ENCODE results near the gene SAPCD2.

SAPCD2 gene

DNA sequence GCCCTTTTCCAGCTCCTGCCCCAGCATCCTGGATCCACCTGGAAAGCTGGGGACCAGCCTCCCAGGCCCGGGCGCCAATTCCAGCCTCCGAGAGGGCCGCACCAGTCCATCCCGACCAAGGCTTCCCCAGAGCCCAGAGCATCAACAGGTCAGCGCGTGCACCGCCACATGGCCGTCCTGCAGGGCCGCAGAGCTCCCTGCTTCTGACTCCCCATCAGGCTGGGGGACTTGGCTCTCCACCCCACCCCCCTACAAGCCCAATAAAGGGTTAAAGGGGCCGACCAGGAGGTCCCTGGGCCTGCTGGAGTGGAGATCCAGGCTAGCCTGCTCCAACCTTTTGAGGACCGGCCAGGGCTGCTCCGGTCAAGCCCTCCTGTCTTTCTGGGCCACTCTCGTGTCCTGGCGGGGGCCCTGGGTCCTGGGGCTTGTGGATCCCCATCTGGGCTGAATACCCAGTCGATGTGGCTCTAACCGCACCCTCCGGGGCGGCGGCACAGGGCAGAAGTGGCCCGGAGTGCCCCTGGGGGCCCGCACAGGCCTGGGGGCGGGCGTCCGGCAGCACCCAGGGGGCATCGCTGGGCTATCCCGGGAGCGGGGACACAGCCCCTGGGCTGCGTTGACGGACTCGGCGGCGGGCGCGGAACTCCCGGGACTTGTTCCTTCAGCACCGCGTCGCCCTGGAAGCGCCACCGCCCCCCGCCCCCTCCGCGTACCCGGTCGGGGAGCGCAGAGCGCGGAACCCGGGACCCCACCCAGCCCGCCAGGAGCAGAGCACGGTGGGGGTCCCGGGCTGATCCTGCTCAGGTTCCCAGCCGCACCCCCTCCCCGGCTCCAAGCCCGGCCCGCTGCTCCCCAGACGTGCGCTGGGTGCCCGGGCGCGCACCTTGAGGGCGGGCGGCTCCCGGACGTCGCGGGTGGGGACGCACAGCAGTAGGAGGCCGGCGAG is 17.1 kb downstream of the SAPCD2 start:
- H3K4me1 ChIP-seq (ENCODE audit: control insufficient read depth, insufficient read depth, low read length): peaks cover 47% of the 10 kb centered on the region
- H3K9me3 ChIP-seq (ENCODE audit: control insufficient read depth, low read length): no peaks in the 10 kb centered on the region
- H3K4me3 ChIP-seq (ENCODE audit: low read length): no peak overlapping the region
- peak overlapping the region; percentile 55 for H3K9ac ChIP-seq (ENCODE audit: low read length)
- peaks cover 27% of the 10 kb centered on the region for H3K27me3 ChIP-seq (ENCODE audit: control insufficient read depth, insufficient read depth, low read length)
- no peaks in the 10 kb centered on the region for H3K36me3 ChIP-seq (ENCODE audit: control insufficient read depth, insufficient read depth, low read length)

DNA sequence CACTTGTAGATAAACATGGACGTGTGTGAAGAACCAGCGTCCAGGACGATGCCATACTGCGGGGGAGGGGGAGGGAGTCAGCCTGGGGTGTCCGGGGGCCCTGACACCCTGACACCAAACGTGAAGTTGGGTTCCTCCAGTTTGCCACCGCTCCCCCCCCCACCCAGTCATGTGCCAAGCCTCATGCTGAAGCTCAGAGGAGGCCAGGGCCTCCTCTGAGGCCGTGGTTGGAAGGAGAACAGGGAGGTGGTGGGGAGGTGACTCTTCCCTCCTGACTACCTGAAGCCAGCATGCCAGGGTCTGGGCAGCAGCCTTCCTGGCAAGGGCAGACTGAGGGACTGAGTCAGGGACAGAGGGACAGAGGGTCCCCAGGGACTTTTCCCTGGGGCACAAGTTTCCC is 18.1 kb downstream of the SAPCD2 start:
- Histone ChIP-seq H3K4me3 (ENCODE audit: low read length) (no peak overlapping the region), H3K27me3 (ENCODE audit: control insufficient read depth, insufficient read depth, low read length) (peaks cover 32% of the 10 kb centered on the region), H3K4me1 (ENCODE audit: control insufficient read depth, insufficient read depth, low read length) (peaks cover 41% of the 10 kb centered on the region)

DNA sequence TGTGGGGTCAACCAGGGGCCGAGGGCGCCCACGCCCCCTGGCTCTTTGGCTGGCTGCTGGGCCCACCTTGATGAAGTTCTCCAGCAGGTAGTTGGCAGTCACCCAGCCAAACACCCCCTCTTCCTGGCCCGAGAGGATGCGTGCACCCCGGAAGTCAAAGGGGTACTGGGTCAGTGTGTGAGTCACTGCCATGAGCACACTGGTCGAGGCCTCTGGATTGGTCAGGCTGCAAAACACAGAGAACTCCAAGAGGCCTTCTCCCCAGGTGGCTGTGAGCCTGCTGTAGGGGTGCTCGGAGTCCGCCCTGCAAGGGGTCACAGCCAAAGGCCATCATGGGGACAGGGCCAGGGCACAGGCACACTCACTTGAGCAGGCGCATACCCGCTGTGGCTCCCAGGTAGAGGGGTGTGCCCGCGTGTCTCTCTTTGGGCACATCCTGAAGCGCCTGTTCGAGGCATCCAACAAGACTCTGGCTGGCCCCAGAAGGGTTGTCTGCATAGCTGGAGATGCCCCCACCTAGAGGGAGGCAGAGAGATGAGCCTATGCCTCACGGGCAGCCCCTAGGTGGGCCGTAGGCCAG is 19.1 kb downstream of the SAPCD2 start:
- Histone ChIP-seq H3K9ac (ENCODE audit: low read length) (no peak overlapping the region), H3K36me3 (ENCODE audit: control insufficient read depth, insufficient read depth, low read length) (no peaks in the 10 kb centered on the region), H3K27me3 (ENCODE audit: control insufficient read depth, insufficient read depth, low read length) (peaks cover 34% of the 10 kb centered on the region), H3K4me1 (ENCODE audit: control insufficient read depth, insufficient read depth, low read length) (peaks cover 37% of the 10 kb centered on the region), H3K9me3 (ENCODE audit: control insufficient read depth, low read length) (no peaks in the 10 kb centered on the region), H3K4me3 (ENCODE audit: low read length) (no peak overlapping the region)

More for the DNA sequence above, 18.1 kb downstream of the SAPCD2 start:
- Histone ChIP-seq H3K9me3 (ENCODE audit: control insufficient read depth, low read length) (no peaks in the 10 kb centered on the region), H3K36me3 (ENCODE audit: control insufficient read depth, insufficient read depth, low read length) (no peaks in the 10 kb centered on the region), H3K9ac (ENCODE audit: low read length) (no peak overlapping the region)

DNA sequence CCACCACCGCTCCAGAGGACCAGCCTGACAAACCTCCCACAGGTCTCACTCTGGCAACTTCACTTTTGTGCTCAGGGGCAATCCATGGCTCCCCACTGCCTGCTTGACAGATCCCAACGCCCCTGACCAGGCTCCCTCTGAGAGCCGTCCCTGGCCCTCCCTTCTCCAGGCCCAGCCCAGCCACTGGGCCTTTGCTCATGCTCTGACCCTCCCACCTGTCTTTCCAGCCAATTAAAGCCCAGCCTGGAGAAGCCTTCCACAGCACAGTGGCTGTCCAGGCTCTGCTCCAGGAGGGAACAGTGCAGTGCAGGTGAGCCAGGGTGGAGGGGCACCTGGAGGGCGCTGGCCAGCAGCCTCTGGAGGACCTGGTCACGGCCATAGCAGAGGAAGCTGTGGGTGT is 19.8 kb downstream of the SAPCD2 start:
- Histone ChIP-seq H3K27me3 (ENCODE audit: control insufficient read depth, insufficient read depth, low read length) (peaks cover 34% of the 10 kb centered on the region), H3K9ac (ENCODE audit: low read length) (no peak overlapping the region), H3K4me1 (ENCODE audit: control insufficient read depth, insufficient read depth, low read length) (peaks cover 31% of the 10 kb centered on the region)

DNA sequence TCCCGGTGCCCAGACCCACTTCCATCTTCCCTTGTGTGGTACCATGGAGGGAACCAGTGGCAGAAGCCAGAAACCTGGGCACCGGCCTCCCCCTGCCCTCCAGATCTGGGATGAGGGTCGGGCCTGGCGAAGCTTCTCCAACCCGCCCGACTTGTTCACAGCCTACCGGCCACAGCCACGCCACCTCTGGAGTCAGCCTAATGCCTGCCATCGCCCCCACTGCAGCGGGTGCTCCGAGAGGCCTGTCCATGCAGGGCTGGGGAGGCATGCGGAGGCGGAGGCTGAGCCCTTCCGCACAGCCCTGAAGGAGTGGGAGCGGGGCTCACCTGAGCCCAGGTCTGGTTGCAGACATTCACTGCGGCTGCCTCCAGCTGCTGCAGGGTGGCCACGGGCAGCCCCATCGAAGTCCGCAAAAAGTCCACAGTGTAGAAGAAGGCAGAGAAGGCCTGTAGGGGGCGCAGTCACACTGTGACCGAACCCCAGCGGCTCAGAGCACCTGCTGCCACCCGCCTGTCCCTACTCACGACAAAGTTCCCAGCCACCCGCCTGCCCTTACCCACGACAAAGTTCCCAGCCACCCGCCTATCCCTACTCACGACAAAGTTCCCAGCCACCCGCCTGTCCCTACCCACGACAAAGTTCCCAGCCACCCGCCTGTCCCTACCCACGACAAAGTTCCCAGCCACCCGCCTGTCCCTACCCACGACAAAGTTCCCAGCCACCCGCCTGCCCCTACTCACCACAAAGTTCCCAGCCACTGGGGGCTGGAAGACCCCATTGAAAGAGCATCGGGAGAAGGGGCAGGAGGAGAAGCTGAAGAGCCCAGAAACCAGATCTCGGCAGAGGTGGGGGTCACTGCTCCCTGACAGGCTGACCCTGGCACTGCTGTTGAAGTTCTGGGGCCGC is 20.6 kb downstream of the SAPCD2 start:
- H3K27me3 ChIP-seq (ENCODE audit: control insufficient read depth, insufficient read depth, low read length): peaks cover 34% of the 10 kb centered on the region
- H3K9ac ChIP-seq (ENCODE audit: low read length): no peak overlapping the region
- H3K4me1 ChIP-seq (ENCODE audit: control insufficient read depth, insufficient read depth, low read length): peaks cover 29% of the 10 kb centered on the region

More for the DNA sequence above, 19.8 kb downstream of the SAPCD2 start:
- Histone ChIP-seq H3K9me3 (ENCODE audit: control insufficient read depth, low read length) (no peaks in the 10 kb centered on the region), H3K36me3 (ENCODE audit: control insufficient read depth, insufficient read depth, low read length) (no peaks in the 10 kb centered on the region), H3K4me3 (ENCODE audit: low read length) (no peak overlapping the region)

DNA sequence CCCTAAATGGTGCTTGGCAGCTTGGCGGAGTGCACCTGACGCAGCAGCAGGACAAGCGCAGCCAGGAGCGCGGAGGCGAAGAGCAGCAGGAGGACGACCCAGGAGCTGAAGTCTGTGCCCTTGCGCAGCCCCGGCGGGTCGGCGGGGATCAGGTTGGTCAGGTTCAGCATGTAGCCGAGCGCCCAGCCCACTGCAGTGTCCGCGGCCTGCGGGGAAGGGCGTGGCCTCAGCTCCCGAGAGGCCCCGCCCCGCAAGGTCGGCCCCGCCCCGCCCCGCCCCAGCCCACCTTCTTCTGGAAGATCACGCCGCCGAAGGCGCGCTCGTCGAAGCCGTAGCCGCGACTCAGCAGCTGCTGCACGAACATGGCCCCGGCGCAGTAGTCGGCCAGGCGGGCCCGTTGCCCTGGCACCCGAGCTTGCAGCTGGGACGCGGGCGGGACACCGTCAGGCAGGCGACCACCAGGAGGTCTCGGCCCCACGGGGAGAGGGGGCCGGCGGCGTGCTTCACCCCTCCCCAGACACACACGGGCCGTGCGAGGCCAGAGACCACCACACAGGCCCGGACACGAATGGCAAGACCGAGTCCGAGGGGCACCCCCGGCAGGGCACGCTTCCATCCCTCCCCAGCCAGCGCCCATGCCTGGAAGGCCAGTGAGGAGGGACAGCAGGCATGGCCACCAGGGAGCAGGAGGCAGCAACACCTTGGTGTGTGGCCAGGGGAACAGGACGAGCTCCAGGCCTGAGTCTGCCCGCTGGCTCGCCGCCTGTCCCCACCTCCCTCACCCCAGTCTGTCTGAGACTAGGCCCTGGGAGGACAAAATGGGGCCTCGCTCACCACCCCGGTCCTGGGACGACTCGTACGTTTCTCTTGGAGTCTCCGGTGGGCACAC is 21.5 kb downstream of the SAPCD2 start:
- Histone ChIP-seq H3K4me3 (ENCODE audit: low read length) (no peak overlapping the region), H3K4me1 (ENCODE audit: control insufficient read depth, insufficient read depth, low read length) (peaks cover 30% of the 10 kb centered on the region), H3K36me3 (ENCODE audit: control insufficient read depth, insufficient read depth, low read length) (no peaks in the 10 kb centered on the region), H3K9me3 (ENCODE audit: control insufficient read depth, low read length) (no peaks in the 10 kb centered on the region), H3K9ac (ENCODE audit: low read length) (no peak overlapping the region), H3K27me3 (ENCODE audit: control insufficient read depth, insufficient read depth, low read length) (peaks cover 30% of the 10 kb centered on the region)

More for the DNA sequence above, 20.6 kb downstream of the SAPCD2 start:
- Histone ChIP-seq H3K36me3 (ENCODE audit: control insufficient read depth, insufficient read depth, low read length) (no peaks in the 10 kb centered on the region), H3K9me3 (ENCODE audit: control insufficient read depth, low read length) (no peaks in the 10 kb centered on the region), H3K4me3 (ENCODE audit: low read length) (no peak overlapping the region)

DNA sequence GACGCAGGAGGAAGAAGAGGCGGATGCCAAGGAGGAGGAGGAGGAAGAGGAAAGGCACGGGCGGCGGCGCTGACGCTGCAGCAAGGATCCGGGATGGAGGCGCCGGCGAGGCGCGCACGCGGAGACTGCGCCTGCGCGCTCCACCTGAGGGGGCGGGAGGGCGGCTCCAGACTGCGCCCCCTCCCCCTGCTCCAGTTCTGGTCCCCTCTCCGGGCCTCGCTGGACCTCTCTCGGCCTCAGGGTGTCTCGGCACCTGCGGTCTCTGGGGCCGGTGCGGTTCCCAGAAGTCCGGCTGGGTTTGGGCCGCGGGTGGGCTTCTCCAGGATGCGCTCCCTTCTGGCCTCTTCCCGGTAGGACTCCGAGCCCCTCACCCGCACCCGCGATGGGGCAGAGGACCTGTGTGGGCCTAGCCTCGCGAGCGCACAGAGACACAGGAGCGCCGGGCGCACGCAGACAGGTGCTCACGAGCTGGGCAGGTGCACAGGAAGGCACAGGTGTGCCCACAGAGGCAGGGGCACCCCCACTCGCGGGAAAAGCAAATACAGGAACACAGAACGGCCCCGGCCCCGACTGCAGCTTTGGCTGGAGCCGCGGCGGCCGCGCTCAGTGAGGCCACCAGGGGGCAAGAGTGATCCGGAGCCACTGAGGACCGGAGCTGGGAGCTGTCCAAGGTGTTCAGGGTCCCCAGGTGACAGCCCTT is 24.1 kb downstream of the SAPCD2 start, which contains the start of gene NPDC1:
NPDC1 (minus strand) TSS at position 90 of the 700 bp plus-strand sequence. CDS start 188 bp downstream, outside the sequence.
- peak within 1 kb of the TSS; percentile 71 for H3K4me3 ChIP-seq (ENCODE audit: low read length)
- peak within 1 kb of the TSS; percentile 61 for H3K9ac ChIP-seq (ENCODE audit: low read length)
- H3K36me3 ChIP-seq (ENCODE audit: control insufficient read depth, insufficient read depth, low read length): no peaks in the 10 kb centered on the region
- H3K9me3 ChIP-seq (ENCODE audit: control insufficient read depth, low read length): no peaks in the 10 kb centered on the region
- peaks cover 36% of the 10 kb centered on the region for H3K4me1 ChIP-seq (ENCODE audit: control insufficient read depth, insufficient read depth, low read length)
- peaks cover 18% of the 10 kb centered on the region for H3K27me3 ChIP-seq (ENCODE audit: control insufficient read depth, insufficient read depth, low read length)

DNA sequence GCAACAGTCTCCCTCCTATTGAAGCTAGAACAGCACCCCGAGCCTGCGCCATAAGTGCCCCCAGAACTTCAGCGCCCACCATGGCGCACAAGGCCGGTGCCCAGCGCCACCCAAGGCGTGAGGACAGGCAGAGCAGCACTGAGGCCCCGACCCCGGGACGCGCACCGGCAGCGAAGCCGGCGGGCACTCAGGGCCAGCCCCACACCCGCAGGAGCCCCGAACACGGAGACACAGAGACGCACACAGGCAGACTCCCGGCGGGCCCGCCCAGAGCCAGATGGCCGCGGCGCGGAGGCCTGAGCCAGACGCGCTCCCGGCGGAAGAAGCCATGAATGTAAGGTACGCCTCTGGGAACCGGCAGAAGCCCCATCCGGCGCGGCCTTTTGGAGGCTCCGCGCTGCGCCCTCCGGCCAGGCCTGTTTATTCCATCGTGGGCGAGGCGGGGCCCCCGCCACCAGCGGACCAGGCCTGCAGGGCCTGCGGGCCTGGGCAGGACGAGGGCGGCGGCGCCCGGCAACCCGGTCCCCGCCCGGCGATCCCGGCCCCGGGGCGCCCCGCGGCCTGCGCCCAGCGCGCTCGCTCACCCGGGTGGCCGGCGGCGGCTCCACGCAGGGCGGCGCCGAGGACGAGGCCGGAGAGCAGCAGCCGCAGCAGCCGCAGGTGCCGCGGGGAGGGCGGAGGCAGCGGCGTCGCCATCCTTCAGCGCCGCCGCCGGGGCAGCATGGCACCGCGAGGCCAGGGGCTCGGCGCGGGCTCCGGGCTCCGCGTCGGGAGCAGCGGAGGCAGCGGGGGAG is 24.9 kb downstream of the SAPCD2 start:
- Histone ChIP-seq H3K4me1 (ENCODE audit: control insufficient read depth, insufficient read depth, low read length) (peaks cover 36% of the 10 kb centered on the region), H3K27me3 (ENCODE audit: control insufficient read depth, insufficient read depth, low read length) (peaks cover 18% of the 10 kb centered on the region), H3K9ac (ENCODE audit: low read length) (peak overlapping the region; percentile 61)

DNA sequence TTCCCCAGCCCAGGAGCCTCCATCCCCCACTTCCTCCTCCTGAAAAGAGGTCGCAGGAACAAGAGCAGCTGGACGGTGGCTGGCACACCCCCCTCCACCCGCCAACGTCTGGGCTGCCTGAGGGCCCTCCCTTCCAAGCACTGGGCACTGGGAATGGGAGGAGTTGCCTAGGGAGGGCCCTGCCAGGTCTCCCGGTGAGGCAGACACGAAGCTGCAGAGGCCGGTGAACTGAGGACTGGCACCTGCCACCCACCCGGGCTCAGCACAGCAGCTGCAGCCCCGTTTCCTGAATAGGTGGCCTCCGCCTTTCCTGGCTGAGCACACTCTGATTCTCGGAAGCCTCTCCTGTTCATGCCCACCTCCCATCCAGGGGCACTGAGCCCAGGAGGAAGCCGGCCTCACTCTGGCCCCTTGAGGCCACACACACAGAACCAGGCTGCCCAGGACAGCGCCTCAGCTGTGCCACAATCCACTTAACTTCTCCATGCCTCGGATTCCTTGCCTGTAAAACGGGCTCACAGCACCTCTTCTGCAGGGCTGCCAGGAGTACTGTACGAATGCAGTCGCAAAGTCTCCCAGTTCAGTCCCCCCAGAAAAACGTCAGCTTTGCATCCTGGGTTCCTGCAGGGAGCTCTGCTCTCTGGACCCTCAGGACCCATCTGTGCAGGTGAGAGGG is 25.7 kb downstream of the SAPCD2 start:
- H3K4me3 ChIP-seq (ENCODE audit: low read length): peak overlapping the region; percentile 71
- H3K4me1 ChIP-seq (ENCODE audit: control insufficient read depth, insufficient read depth, low read length): peaks cover 35% of the 10 kb centered on the region
- peak overlapping the region; percentile 61 for H3K9ac ChIP-seq (ENCODE audit: low read length)
- peaks cover 13% of the 10 kb centered on the region for H3K27me3 ChIP-seq (ENCODE audit: control insufficient read depth, insufficient read depth, low read length)
- H3K36me3 ChIP-seq (ENCODE audit: control insufficient read depth, insufficient read depth, low read length): no peaks in the 10 kb centered on the region
- no peaks in the 10 kb centered on the region for H3K9me3 ChIP-seq (ENCODE audit: control insufficient read depth, low read length)

More for the DNA sequence above, 24.9 kb downstream of the SAPCD2 start:
- Histone ChIP-seq H3K4me3 (ENCODE audit: low read length) (peak overlapping the region; percentile 71), H3K36me3 (ENCODE audit: control insufficient read depth, insufficient read depth, low read length) (no peaks in the 10 kb centered on the region), H3K9me3 (ENCODE audit: control insufficient read depth, low read length) (no peaks in the 10 kb centered on the region)

DNA sequence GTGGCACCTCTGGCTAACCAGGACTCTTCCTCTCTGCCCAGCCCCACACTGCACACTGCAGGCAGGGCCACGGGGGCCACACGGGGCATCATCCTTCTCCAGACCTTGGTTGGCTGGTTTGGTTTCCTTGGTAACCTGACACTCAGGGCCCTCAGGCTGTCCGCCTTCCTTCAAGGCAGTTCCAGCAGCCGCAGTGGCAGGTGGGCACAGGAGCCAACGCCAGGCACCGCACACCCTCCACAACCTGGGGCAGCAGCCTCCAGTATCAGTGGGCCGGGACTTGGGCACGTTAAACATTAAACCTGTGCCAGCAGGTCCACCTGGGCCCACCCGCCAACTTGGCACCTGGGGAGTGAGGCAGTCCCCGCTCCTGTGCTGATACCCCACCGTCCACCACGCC is 26.3 kb downstream of the SAPCD2 start:
- H3K27me3 ChIP-seq (ENCODE audit: control insufficient read depth, insufficient read depth, low read length): peaks cover 7% of the 10 kb centered on the region
- peaks cover 33% of the 10 kb centered on the region for H3K4me1 ChIP-seq (ENCODE audit: control insufficient read depth, insufficient read depth, low read length)
- H3K9me3 ChIP-seq (ENCODE audit: control insufficient read depth, low read length): no peaks in the 10 kb centered on the region
- H3K4me3 ChIP-seq (ENCODE audit: low read length): no peak overlapping the region
- H3K9ac ChIP-seq (ENCODE audit: low read length): peak overlapping the region; percentile 41
- no peaks in the 10 kb centered on the region for H3K36me3 ChIP-seq (ENCODE audit: control insufficient read depth, insufficient read depth, low read length)
